ENCODE results near the gene SLC25A23.
"Not testable (repeated sequence)": the region's sequence is repeated elsewhere in the genome, so short reads cannot be mapped to it uniquely, and the experiment has no call there.

SLC25A23 gene

GRCh38 chr19:6424195-6424938, 35.2 kb downstream of the SLC25A23 start, which contains the start of gene KHSRP:
Gene KHSRP (minus strand): TSS chr19:6424811. CDS start chr19:6424701, 110 bp downstream.
- peak in 3 of 6 experiments; percentile 28 to 38 (median 34) for DNase-seq

GRCh38 chr19:6423499-6424194, 35.9 kb downstream of the SLC25A23 start:
- peak in 1 of 6 experiments; percentile 25 for DNase-seq

DNA sequence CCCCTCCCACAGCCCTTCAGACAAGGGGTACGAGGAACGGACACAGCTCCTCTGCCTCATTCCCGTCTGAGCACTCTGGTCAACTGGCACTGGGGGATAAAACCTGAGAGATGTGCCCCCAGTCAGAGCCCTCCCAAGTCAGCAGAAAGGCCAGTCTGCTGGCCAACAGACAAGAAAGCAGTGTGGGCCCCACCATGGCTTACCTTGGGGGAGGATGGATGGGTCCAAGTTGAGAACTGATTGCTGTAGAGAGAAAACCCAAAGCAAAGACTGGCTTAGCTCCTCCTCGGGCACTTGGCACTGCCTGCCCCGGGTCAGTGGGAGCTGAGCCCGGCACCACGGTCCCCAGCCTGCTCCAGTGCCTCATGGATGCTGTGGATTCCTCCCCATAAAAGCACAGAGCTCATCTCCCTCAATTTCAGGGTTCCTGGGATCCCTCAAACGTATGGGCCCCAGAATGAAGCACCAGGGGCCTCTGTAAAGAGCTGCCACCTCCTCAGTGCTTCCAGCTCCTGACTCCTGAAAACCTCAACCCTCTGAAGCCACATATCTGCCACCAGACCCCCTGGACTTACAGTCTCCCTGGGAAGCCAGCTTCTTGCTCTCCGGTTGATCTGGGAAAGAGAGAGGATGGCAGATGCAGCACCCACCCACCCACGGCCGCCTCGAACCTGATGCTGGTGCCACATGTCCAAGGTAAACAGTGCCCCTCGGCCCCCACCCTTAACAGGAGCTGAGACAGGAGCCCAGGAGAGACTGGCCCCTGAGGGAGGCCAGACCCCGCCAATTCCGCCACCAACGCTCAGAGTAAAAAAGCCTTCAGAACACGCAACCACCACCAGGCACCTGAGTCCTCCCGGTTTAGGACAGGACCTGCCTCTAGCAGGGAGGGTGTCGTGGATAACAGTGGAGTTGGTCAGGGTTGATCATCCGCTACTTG, 38.2 kb downstream of the SLC25A23 start:
- DNase-seq = no peak

DNA sequence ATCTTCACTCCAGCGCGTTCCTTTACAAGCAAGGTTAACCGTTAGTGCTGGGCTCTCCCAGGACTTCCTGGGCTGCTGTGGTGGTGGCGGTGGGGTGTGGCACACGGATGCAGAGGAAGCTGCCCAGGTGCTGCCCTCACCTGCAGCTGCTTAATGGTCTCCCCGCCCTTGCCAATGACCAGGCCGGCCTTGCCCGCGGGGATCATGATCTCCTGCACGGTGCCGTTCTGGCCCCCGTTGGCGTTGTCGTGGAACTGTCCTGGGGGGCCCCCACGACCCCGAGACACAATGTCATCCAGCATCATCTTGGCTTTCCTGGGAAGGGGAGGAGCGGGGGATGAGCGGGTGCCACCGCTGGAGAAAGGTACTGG, 41.0 kb downstream of the SLC25A23 start:
- no peak for DNase-seq

DNA sequence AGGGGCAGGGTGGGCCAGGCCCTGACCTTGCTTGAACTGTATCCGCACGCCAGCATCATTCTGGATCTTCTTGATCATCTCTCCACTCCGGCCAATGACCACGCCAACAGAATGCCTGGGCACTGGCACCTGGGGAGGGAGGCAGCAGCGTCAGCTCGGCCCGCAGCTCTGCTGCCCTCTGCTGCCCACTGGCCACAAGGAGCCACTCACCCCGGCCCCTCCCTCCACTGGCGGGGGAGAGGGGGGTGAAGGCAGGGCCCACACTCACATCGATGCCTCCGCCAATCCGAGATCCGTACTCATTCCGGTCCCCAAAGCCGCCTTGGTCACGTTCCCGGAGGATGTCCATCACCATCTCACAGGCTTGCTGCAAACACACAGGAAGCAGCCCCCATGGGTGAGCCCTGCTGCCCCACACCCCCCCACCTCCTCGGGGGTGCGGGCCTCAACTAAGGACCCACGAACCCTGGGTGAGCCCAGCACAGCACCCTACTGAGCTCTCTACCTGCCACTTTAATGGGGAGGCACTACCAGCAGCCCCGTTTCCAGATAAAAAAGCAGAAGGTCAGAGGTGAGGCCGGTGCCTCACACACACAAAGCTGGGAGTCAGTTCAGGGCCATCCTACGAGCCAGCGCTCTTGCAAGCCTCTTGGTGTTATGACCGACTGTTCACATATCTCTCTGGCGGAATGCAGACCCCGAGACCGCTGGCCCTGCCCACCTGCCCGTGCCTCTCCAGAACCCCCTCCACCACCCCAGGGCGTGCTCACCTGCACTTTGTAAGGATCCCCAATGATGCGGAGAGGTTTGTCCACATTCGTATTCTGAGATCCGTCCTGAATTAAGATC, 41.7 kb downstream of the SLC25A23 start:
- no peak for DNase-seq

- DNase-seq = no peak
Observed at GRCh38 chr19:6416658-6417405, 42.8 kb downstream of the SLC25A23 start.

DNA sequence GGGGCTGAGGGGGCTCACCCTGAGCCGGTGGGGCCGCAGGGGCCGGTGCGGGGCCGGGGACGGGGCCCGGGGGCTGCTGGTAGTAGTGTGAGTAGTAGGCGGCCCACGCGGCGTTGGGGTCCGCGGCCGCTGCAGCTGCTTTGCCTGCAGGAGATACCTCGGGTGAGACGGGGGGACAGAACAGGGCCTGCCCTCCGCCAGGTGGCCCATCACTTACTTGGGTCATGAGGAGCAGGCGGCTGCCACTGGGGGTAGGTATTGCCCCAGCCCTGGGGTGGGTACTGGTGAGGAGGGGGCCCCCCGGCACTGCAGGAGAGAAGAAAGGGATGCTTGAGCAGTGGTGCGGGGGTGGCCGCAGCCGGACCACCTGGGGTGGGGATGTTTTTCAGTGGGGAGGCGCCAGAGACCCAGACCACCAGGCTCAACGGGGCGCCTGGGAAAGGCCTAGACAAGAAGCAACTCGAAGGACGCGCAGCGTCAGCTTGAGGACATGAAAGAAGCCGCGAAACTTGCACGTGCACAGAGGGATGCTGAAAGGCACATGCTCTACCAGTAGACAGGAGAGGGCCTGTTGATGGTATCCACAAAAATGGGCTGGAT, 43.9 kb downstream of the SLC25A23 start:
- no peak for DNase-seq

DNA sequence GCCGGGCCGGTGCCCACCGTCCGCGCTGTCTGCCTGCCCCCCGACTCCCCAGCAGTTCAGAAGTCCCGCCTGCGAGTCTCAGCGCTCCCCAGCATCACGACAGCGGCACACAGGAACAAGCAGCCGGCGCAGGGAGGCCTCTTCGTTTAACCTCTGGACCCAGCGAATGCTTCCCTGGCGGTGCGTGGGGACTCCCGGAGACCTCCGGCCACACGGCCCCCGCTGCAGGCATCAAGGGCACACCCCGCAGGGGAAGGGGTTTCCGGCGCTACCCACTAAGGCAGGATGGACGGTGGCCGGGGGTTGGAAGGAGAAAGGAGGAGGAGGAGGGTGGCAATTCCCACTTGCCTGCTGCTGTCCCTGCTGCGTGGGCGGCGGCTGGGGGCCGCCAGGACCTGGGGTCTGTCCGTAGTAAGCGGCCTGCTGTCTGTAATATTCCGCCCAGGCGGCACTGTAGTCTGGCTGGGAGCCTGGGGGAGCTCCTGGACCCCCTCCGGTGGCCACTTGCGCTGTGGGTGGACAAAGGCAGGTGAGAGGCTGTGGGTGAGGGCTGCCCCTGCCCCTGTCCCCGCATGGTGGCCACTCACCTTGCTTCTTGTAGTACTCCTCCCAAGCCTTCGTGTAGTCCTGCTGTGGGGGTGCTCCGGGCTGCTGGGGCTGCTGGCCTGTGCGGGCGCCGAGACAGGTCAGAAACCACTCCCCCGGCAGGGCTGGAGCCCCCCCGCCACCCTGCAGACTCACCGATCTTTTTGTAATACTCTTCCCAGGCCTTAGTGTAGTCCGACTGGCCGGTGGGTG, 44.6 kb downstream of the SLC25A23 start:
- no peak for DNase-seq

DNA sequence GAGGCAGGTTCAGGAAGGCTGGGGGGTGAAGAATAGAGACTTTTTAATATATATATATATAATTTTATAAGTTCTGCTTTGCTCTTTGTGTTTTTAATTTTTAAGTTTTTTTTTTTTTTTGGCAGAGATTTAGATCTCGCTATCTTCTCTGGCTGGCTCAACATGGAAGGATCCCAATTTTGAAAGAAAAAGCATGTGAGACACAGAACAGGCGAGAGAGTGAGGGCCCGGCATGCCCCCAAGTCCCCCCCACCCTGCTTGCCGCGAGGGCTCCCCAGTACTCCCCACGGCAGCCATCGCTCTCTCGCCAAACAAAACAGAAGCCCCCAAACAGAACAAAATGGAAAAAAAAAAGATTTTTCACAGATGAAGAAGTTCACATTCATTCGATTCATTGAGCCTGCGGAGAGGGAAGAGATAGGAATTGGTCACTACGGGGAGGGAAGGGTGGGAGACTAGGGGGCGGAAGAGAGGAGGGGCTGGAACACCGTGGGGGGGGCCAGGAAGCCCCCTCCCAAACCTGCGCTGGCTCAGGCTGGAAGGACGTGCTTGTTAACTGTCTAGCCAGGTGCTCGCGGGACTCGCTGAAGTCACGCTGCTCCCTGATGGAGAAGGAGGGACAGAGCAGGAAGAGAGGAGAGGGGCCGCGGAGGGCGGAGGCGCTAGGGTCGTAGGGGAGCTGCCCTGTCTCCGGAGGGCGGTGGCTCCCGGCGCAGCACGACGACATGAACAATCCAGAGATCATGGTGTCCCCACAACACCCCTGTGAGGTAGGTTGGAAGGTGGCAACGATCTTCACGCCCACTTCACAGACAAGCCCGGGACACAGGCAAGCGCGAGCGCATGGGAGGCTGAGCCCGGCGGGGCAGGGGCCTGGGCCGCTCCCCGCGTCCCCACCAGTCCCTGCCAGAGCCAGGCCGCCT, 45.6 kb downstream of the SLC25A23 start:
- DNase-seq = no peak

GRCh38 chr19:6413291-6413690, 46.3 kb downstream of the SLC25A23 start:
- DNase-seq = no peak

DNA sequence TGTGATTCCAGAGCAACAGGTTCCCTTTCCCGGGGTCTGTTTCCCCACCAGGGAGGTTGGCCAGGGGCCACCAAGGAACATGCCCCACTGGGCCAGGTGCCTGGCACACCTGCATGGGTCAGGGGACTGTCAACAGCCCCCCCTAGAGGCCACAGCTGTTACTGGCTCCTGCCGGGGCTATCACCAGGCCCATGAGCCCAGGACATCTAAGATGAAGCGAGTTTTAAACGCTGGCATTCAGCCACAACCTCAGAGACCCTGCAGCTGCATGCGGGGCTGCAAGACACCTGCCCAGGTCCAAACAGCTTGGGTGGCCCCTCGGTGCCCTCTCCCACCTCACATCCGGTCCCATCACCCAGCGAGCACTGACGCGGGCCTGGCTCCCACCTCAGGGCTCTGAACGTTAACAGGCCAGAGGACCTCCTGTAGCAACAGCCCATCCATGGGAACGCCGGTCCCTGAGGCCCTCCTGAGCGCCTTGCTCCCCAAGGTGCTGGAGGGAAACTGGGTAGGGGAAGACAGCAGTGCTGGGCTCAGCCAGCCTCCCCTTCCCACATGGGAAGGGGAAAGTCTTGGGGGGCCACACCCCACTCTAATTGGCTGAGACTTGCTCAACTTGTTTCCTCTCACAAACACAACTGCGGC, 47.0 kb downstream of the SLC25A23 start:
- DNase-seq = peak in 5 of 6 experiments; percentile 22 to 49 (median 35)

- DNase-seq = no peak
Observed at GRCh38 chr19:6412061-6412446, 47.5 kb downstream of the SLC25A23 start.

GRCh38 chr19:6409346-6409745, 50.2 kb downstream of the SLC25A23 start:
- DNase-seq = no peak

DNA sequence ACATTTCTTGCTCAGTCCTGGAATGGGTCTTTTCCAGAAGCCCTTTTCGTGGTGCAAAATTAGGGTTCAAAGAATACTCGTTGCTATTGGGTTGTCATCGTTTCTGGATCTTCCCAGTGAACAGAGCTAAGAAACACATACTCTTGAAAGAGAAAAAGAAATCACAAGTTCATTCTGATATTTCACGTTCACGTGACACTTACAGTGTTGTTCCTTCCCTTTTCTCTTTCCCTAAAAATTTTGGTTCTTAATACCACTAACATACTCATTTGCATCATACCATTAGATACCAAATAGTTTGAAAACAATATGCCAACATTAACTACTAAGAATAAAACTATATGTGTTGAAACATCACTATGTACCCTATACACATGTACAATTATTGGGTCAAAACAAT, 53.2 kb downstream of the SLC25A23 start:
- DNase-seq = no peak

- DNase-seq = no peak
Observed at GRCh38 chr19:6402837-6403608, 56.6 kb downstream of the SLC25A23 start.

- no peak for DNase-seq
Observed at GRCh38 chr19:6402058-6402457, 57.5 kb downstream of the SLC25A23 start.

DNA sequence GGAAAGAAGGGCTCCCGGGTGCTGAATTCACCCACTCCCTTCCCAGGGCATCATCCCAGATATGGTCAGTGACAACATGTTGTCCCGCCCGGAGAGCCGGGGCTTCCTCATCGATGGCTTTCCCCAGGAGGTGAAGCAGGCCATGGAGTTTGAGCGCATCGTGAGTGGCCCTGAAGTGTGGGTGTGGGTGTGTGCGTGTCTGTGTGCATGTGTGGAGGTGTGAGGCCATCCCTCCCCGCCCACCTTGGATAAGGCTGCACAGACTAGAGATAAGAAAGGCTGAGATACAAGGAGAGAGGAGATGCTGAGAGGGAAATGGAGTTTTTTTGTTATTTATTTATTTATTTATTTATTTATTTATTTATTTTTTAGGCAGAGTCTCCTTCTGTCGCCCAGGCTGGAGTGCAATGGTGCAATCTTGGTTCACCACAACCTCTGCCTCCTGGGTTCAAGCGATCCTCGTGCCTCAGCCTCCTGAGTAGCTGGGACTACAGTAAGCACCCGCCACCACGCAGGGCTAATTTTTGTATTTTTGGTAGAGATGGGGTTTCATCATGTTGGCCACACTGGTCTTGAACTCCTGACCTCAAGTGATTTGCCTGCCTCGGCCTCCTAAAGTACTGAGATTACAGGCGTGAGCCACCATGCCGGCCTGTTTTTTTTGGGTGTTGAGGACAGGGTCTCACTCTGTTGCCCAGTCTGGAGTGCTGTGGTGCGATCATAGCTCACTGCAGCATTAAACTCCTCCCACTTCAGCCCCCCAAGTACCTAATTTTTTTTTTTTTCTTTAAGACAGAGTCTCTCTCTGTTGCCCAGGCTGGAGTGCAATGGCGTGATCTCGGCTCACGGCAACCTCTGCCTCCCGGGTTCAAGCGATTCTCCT, 59.3 kb downstream of the SLC25A23 start:
- not testable (repeated sequence) for DNase-seq

Data from stimulated activated naive CD4-positive, alpha-beta T cell (primary cell).